ENCODE results near the gene GAS2L2. TPM values are rescaled to one million over a fixed set of nuclear protein-coding genes. Genes with fewer than 3 reads are reported as not detected.
A peak's percentile ranks its signal among the peaks of the same experiment; 100 is the strongest.

The GAS2L2 gene
- total and polyA plus RNA-seq, 4 donors: 1.6 to 11.5 (median 3.9) TPM

DNA sequence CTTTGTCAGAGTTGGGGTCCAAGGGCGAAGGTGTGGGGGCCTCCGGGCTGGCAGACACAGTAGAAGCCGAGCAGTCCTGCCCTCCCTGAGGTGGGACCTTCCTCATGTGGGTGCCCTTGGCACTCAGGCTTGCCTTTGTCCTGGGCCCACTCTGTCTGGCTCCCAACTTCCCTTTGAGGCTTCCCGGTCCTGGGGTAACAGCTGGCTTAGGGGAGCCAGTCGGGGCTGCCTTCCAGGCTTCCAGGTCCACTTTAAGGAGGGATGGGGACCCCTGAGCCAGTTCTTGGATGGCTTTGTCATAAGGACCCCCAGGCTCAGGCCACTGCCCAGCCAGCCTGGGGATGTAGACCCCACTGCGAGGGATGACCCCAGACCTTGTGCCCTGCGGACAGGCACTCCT, 7.8 kb downstream of the GAS2L2 start:
- Histone ChIP-seq H3K36me3 (ENCODE audit: control insufficient read depth in 4 of 4, insufficient read depth in 4 of 4, low read length in 4 of 4) (no peaks in the 10 kb centered on the region), H3K4me1 (ENCODE audit: control insufficient read depth in 5 of 5, insufficient read depth in 5 of 5, low read length in 5 of 5) (peaks cover 0 to 13% (median 6%) of the 10 kb centered on the region in 5 donors), H3K27me3 (ENCODE audit: control insufficient read depth in 3 of 3, insufficient read depth in 3 of 3, low read length in 2 of 3) (peaks cover 4 to 32% (median 26%) of the 10 kb centered on the region in 3 donors), H3K27ac (ENCODE audit: low read depth in 1 of 2, low read length in 1 of 2) (no peak overlapping the region), H3K9me3 (ENCODE audit: control insufficient read depth in 4 of 4, insufficient read depth in 3 of 4, low read length in 3 of 4) (peaks cover 0 to 4% (median 0%) of the 10 kb centered on the region in 4 donors), H3K9ac (ENCODE audit: insufficient read depth in 1 of 2, low read length in 2 of 2) (no peak overlapping the region), H3K4me3 (no peak overlapping the region)
- DNase-seq (no peak), ATAC-seq (ENCODE audit: insufficient read depth, low FRiP score) (no peak)
- WGBS, 2 donors: 87 to 95% methylated on average over 7 of the region's 7 CpGs
- no peak for TF ChIP-seq CTCF (IDR thresholded peaks at IDR 0.05; ENCODE audit: control extremely low read depth, extremely low read depth)

DNA sequence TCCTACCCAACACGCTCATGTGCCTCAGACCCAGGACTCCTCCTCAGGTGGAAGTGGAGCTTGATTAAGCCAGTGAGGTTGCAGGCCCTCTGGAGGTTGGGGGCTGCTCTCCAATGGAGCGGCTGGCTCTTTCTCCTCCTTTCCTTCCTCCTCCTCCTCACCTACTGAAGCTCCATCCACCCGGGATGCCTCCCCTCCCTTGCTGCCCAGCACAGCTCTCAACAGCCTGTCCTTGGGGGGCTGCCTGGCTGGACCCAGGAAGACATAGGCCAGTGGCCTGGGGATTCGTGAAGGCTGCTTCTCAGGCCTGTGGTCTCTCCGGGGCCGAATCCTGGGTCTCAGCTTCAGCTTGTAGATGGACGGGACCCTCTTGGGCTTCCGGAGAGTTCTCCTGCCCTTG, 8.2 kb downstream of the GAS2L2 start:
- no peak for TF ChIP-seq CTCF (IDR thresholded peaks at IDR 0.05; ENCODE audit: control extremely low read depth, extremely low read depth)
- H3K4me3 ChIP-seq: no peak overlapping the region
- H3K9ac ChIP-seq (ENCODE audit: insufficient read depth in 1 of 2, low read length in 2 of 2): no peak overlapping the region
- DNase-seq: no peak
- no peak overlapping the region for H3K27ac ChIP-seq (ENCODE audit: low read depth in 1 of 2, low read length in 1 of 2)
- WGBS, 2 donors: 81 to 89% methylated on average over 8 of the region's 8 CpGs
- H3K9me3 ChIP-seq (ENCODE audit: control insufficient read depth in 4 of 4, insufficient read depth in 3 of 4, low read length in 3 of 4): peaks cover 0 to 4% (median 0%) of the 10 kb centered on the region in 4 donors
- H3K4me1 ChIP-seq (ENCODE audit: control insufficient read depth in 5 of 5, insufficient read depth in 5 of 5, low read length in 5 of 5): peaks cover 0 to 9% (median 6%) of the 10 kb centered on the region in 5 donors
- H3K27me3 ChIP-seq (ENCODE audit: control insufficient read depth in 3 of 3, insufficient read depth in 3 of 3, low read length in 2 of 3): peaks cover 4 to 32% (median 30%) of the 10 kb centered on the region in 3 donors
- no peak for ATAC-seq (ENCODE audit: insufficient read depth, low FRiP score)
- H3K36me3 ChIP-seq (ENCODE audit: control insufficient read depth in 4 of 4, insufficient read depth in 4 of 4, low read length in 4 of 4): no peaks in the 10 kb centered on the region

GRCh38 chr17:35743626-35744328, 9.3 kb downstream of the GAS2L2 start:
- Histone ChIP-seq H3K36me3 (ENCODE audit: control insufficient read depth in 4 of 4, insufficient read depth in 4 of 4, low read length in 4 of 4) (no peaks in the 10 kb centered on the region), H3K9me3 (ENCODE audit: control insufficient read depth in 4 of 4, insufficient read depth in 3 of 4, low read length in 3 of 4) (peaks cover 0 to 4% (median 0%) of the 10 kb centered on the region in 4 donors), H3K4me1 (ENCODE audit: control insufficient read depth in 5 of 5, insufficient read depth in 5 of 5, low read length in 5 of 5) (peaks cover 0 to 9% (median 6%) of the 10 kb centered on the region in 5 donors), H3K27ac (ENCODE audit: low read depth in 1 of 2, low read length in 1 of 2) (no peak overlapping the region), H3K27me3 (ENCODE audit: control insufficient read depth in 3 of 3, insufficient read depth in 3 of 3, low read length in 2 of 3) (peaks cover 4 to 28% (median 21%) of the 10 kb centered on the region in 3 donors), H3K9ac (ENCODE audit: insufficient read depth in 1 of 2, low read length in 2 of 2) (no peak overlapping the region), H3K4me3 (no peak overlapping the region)
- WGBS, 2 donors: 47 to 50% methylated on average over 7 of the region's 7 CpGs
- DNase-seq (peak; percentile 63 to 81 (median 74)), ATAC-seq (ENCODE audit: insufficient read depth, low FRiP score) (no peak)
- TF ChIP-seq CTCF (IDR thresholded peaks at IDR 0.05; ENCODE audit: control extremely low read depth, extremely low read depth): no peak

Data from lung (tissue), 12 donors.